Stimulated activated CD4-positive, alpha-beta T cell treated with anti-CD3 and anti-CD28 coated beads, TNF-alpha, amount 100 ng/mL, for 1 hour (primary cell): Measurements from ENCODE around the gene ITGA2B.
A peak's percentile ranks its signal among the peaks of the same experiment; 100 is the strongest.
"Not testable (repeated sequence)": the region's sequence is repeated elsewhere in the genome, so short reads cannot be mapped to it uniquely, and the experiment has no call there.

ENCODE experiments used
- DNase-seq, 3 donors: peaks; one replicate each; pipeline ENCODE4 v3.0.0-alpha.2; 2020; ENCODE audit warnings: low read depth in 3 of 3, low spot score in 1 of 3

ITGA2B gene

GRCh38 chr17:44352828-44353671, 36.4 kb downstream of the ITGA2B start:
- DNase-seq = no peak

- no peak for DNase-seq
Observed at GRCh38 chr17:44351961-44352827, 37.3 kb downstream of the ITGA2B start.

GRCh38 chr17:44351464-44351863, 38.0 kb downstream of the ITGA2B start:
- no peak for DNase-seq

GRCh38 chr17:44350733-44351226, 38.7 kb downstream of the ITGA2B start:
- DNase-seq = peak in 2 of 3 donors; percentile 47 to 66

GRCh38 chr17:44349553-44350070, 39.8 kb downstream of the ITGA2B start:
- DNase-seq = no peak

GRCh38 chr17:44348988-44349364, 40.5 kb downstream of the ITGA2B start:
- no peak for DNase-seq

- DNase-seq = no peak
Observed at GRCh38 chr17:44348234-44348987, 41.0 kb downstream of the ITGA2B start.

GRCh38 chr17:44347206-44348055, 42.0 kb downstream of the ITGA2B start:
- not testable (repeated sequence) for DNase-seq

- DNase-seq = no peak
Observed at GRCh38 chr17:44346064-44346844, 43.2 kb downstream of the ITGA2B start.

GRCh38 chr17:44345454-44346026, 43.9 kb downstream of the ITGA2B start:
- DNase-seq = no peak

- DNase-seq = peak; percentile 60 to 68 (median 65)
Observed at GRCh38 chr17:44344939-44345453, 44.5 kb downstream of the ITGA2B start, which contains the start of gene GRN. Gene GRN (plus strand): TSS chr17:44345302. CDS start chr17:44349165, 3,863 bp downstream.

- DNase-seq = no peak
Observed at GRCh38 chr17:44343510-44344209, 45.8 kb downstream of the ITGA2B start.

- DNase-seq = not testable (repeated sequence)
Observed at GRCh38 chr17:44340553-44340952, 48.9 kb downstream of the ITGA2B start.

- DNase-seq = no peak
Observed at GRCh38 chr17:44338702-44339101, 50.7 kb downstream of the ITGA2B start.

GRCh38 chr17:44335968-44336367, 53.5 kb downstream of the ITGA2B start:
- no peak for DNase-seq

GRCh38 chr17:44335564-44335963, 53.9 kb downstream of the ITGA2B start:
- DNase-seq = no peak

GRCh38 chr17:44334727-44335126, 54.7 kb downstream of the ITGA2B start:
- DNase-seq = no peak

- no peak for DNase-seq
Observed at GRCh38 chr17:44334315-44334714, 55.1 kb downstream of the ITGA2B start.
